Measurements from ENCODE around the gene PDPR.
"Not testable (repeated sequence)": the region's sequence is repeated elsewhere in the genome, so short reads cannot be mapped to it uniquely, and the experiment has no call there.

The PDPR gene

GRCh38 chr16:70161350-70161749 is 47.2 kb downstream of the PDPR start:
- TF ChIP-seq ZFX (IDR thresholded peaks at IDR 0.05) (no peak), CTCF (conservative IDR thresholded peaks at IDR 0.05) (no peak)
- H3K27ac ChIP-seq, result no peak overlapping the region

GRCh38 chr16:70162041-70162451 is 47.9 kb downstream of the PDPR start:
- TF ChIP-seq CTCF (conservative IDR thresholded peaks at IDR 0.05) (no peak), ZFX (IDR thresholded peaks at IDR 0.05) (no peak)
- H3K27ac ChIP-seq, result no peak overlapping the region

- no peak for TF ChIP-seq ZFX (IDR thresholded peaks at IDR 0.05)
- no peak for TF ChIP-seq CTCF (conservative IDR thresholded peaks at IDR 0.05)
- H3K27ac ChIP-seq, result no peak overlapping the region
These were observed 49.5 kb downstream of the PDPR start for GRCh38 chr16:70163596-70163995.

- not testable (repeated sequence) for H3K27ac ChIP-seq
These were observed 52.6 kb downstream of the PDPR start for GRCh38 chr16:70166688-70167087.

- not testable (repeated sequence) for H3K27ac ChIP-seq
These were observed 59.2 kb downstream of the PDPR start, which contains the start of gene CLEC18C for GRCh38 chr16:70173212-70173837. Gene CLEC18C (plus strand): TSS chr16:70173787. CDS start chr16:70174279, 492 bp downstream.

- not testable (repeated sequence) for H3K27ac ChIP-seq
These were observed 59.8 kb downstream of the PDPR start for GRCh38 chr16:70173916-70174315.

GRCh38 chr16:70174387-70174932 is 60.3 kb downstream of the PDPR start:
- H3K27ac ChIP-seq, result not testable (repeated sequence)

GRCh38 chr16:70187858-70188607 is 73.9 kb downstream of the PDPR start:
- H3K27ac ChIP-seq, result not testable (repeated sequence)

GRCh38 chr16:70188608-70188915 is 74.4 kb downstream of the PDPR start:
- not testable (repeated sequence) for H3K27ac ChIP-seq

- not testable (repeated sequence) for H3K27ac ChIP-seq
These were observed 76.4 kb downstream of the PDPR start for GRCh38 chr16:70190574-70190973.

- not testable (repeated sequence) for H3K27ac ChIP-seq
These were observed 82.7 kb downstream of the PDPR start for GRCh38 chr16:70196683-70197300.

GRCh38 chr16:70197611-70198010 is 83.5 kb downstream of the PDPR start:
- not testable (repeated sequence) for H3K27ac ChIP-seq

- not testable (repeated sequence) for H3K27ac ChIP-seq
These were observed 84.1 kb downstream of the PDPR start for GRCh38 chr16:70198230-70198629.

- H3K27ac ChIP-seq, result not testable (repeated sequence)
These were observed 84.5 kb downstream of the PDPR start for GRCh38 chr16:70198666-70199065.

GRCh38 chr16:70199170-70199569 is 85.0 kb downstream of the PDPR start:
- H3K27ac ChIP-seq, result not testable (repeated sequence)

- H3K27ac ChIP-seq, result not testable (repeated sequence)
These were observed 85.9 kb downstream of the PDPR start for GRCh38 chr16:70200063-70200462.

- not testable (repeated sequence) for H3K27ac ChIP-seq
These were observed 89.4 kb downstream of the PDPR start for GRCh38 chr16:70203508-70203907.

GRCh38 chr16:70204010-70204409 is 89.9 kb downstream of the PDPR start:
- not testable (repeated sequence) for H3K27ac ChIP-seq
